Caco-2 (cell line): ENCODE results near the gene NFATC2. TPM values are rescaled to one million over a fixed set of nuclear protein-coding genes. Genes with fewer than 3 reads are reported as not detected.

ENCODE experiments used
- BruUV-seq: library from RNA; stranded (reverse); fragments of 400-500 nt; replicated peaks from 2 replicates; lab custom pipeline; 2021; lab: Mats Ljungman, UMichigan
- CTCF ChIA-PET: fragments of 300-600 bp; sonication (Branson Sonifier 250); formaldehyde crosslinking; loops from one replicate; lab custom pipeline; 2022; ENCODE audit warnings: antibody characterized with exemption; lab: Charles Lee
- POLR2A ChIA-PET: fragments of 300-600 bp; sonication (Branson Sonifier 250); formaldehyde crosslinking; loops from one replicate; lab custom pipeline; 2022; ENCODE audit warnings: antibody characterized with exemption; lab: Charles Lee
- DNase-seq, 2 experiments: peaks; one replicate each; pipeline versions ENCODE4 v3.0.0 to v3.0.0-alpha.2; 2020 to 2022
- H3K27me3 ChIP-seq: replicated peaks from 2 replicates; pipeline ENCODE4 v1.6.0; 2011; ENCODE audit warnings: low read length; ENCODE audit not compliant: control insufficient read depth, insufficient read depth
- H3K36me3 ChIP-seq: 2 replicates; pipeline ENCODE4 v1.5.1; 2011; ENCODE audit warnings: low read length; ENCODE audit not compliant: control insufficient read depth, insufficient read depth
- H3K4me1 ChIP-seq: fragments of 250-450 bp; sonication (Bioruptor Pico); 2 replicates; pipeline ENCODE4 v1.5.1; 2020; ENCODE audit warnings: mild to moderate bottlenecking
- H3K4me3 ChIP-seq: 2 replicates; pipeline ENCODE4 v1.5.1; 2011; ENCODE audit warnings: low read depth, mild to moderate bottlenecking, control low read depth, low read length
- H3K9me3 ChIP-seq: fragments of 250-450 bp; sonication (Bioruptor Pico); 2 replicates; pipeline ENCODE4 v1.5.1; 2020; ENCODE audit warnings: mild to moderate bottlenecking, moderate library complexity
- H3K27ac Mint-ChIP-seq: one replicate; pipeline ENCODE4 v1.8.0; 2022; ENCODE audit warnings: mixed read lengths; ENCODE audit not compliant: unreplicated experiment
- H3K27me3 Mint-ChIP-seq: one replicate; pipeline ENCODE4 v1.8.0; 2022; ENCODE audit warnings: mixed read lengths; ENCODE audit not compliant: insufficient read depth, unreplicated experiment
- H3K36me3 Mint-ChIP-seq: one replicate; pipeline ENCODE4 v1.8.0; 2022; ENCODE audit warnings: mild to moderate bottlenecking, mixed read lengths; ENCODE audit not compliant: insufficient read depth, unreplicated experiment
- H3K4me1 Mint-ChIP-seq: one replicate; pipeline ENCODE4 v1.8.0; 2022; ENCODE audit warnings: low read depth, mixed read lengths; ENCODE audit not compliant: unreplicated experiment
- H3K4me3 Mint-ChIP-seq: one replicate; pipeline ENCODE4 v1.8.0; 2022; ENCODE audit warnings: mild to moderate bottlenecking, moderate library complexity, mixed read lengths; ENCODE audit not compliant: unreplicated experiment
- H3K9me3 Mint-ChIP-seq: one replicate; pipeline ENCODE4 v1.8.0; 2022; ENCODE audit warnings: mixed read lengths; ENCODE audit not compliant: unreplicated experiment
- intact Hi-C: fragments of 100-400 bp; cut with micrococcal nuclease; formaldehyde crosslinking; loops from one replicate; pipeline ENCODE4 v1.10.0; 2022; ENCODE audit not compliant: unreplicated experiment
- total RNA-seq: library from RNA; stranded (reverse); gene quantifications from 2 replicates; pipeline ENCODE4 v1.2.3, GENCODE V29; 2022
- TF ChIP-seq, protein P1 (sequence below), 2 experiments: fragments of 200-600 bp in 1 of 2; IDR thresholded peaks; 1 replicate in 1 of 2; 2 replicates in 1 of 2; pipeline versions ENCODE4 v1.5.1 to v1.8.0; 2011 to 2022; ENCODE audit warnings: antibody characterized with exemption in 1 of 2, control low read depth in 1 of 2, inconsistent platforms in 1 of 2, low read depth in 1 of 2, low read length in 1 of 2, mild to moderate bottlenecking in 1 of 2, moderate library complexity in 1 of 2; ENCODE audit not compliant: insufficient read depth in 1 of 2, severe bottlenecking in 1 of 2, unreplicated experiment in 1 of 2

Gene NFATC2
- total RNA-seq, 1 experiment from 2014 or later, result 20.8 TPM

DNA sequence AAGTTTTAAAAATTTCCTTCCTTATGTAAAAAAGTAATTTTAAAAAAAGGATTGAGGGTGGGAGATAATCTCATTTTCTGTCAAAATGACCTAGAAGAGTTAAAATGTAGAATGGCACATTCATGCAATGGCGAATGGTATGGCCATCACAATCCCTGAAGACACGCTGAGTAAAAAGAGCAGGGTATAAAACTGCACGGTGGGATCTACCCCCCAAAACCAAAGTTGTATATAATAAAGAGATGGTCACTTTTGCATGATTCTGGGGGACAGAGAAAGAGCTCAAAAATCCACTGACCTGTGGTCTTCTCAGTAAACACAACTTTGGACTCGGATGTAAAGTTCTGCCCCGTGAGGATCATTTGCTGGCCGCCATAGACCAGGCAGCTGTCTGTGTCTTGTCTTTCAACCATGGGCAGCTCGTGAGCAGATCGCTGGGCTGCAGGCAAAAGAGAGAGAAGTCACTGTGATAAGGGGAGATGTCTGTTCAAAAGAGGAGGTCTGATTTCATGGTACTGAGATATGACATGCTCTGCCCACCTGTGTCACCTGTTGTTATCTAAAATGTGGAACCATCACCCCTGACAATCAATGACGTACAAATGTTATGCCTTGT is 88.2 kb downstream of the NFATC2 start:
- CTCF ChIA-PET, result no interaction called here
- no peaks in the 10 kb centered on the region for H3K9me3 ChIP-seq
- Mint-ChIP-seq H3K36me3 (peaks cover 20% of the 10 kb centered on the region), H3K4me3 (no peak overlapping the region), H3K27ac (no peak overlapping the region), H3K9me3 (peaks cover 14% of the 10 kb centered on the region), H3K27me3 (no peaks in the 10 kb centered on the region), H3K4me1 (no peaks in the 10 kb centered on the region)
- H3K27me3 ChIP-seq, result no peaks in the 10 kb centered on the region
- DNase-seq, result peak in 1 of 2 experiments; percentile 26
- no peaks in the 10 kb centered on the region for H3K4me1 ChIP-seq
- intact Hi-C loops, result no loop called here
- no peak overlapping the region for H3K4me3 ChIP-seq
- POLR2A ChIA-PET, result no interaction called here
- peaks cover 8% of the 10 kb centered on the region for H3K36me3 ChIP-seq
- no TSS peak for BruUV-seq
- TF ChIP-seq, protein P1, sequence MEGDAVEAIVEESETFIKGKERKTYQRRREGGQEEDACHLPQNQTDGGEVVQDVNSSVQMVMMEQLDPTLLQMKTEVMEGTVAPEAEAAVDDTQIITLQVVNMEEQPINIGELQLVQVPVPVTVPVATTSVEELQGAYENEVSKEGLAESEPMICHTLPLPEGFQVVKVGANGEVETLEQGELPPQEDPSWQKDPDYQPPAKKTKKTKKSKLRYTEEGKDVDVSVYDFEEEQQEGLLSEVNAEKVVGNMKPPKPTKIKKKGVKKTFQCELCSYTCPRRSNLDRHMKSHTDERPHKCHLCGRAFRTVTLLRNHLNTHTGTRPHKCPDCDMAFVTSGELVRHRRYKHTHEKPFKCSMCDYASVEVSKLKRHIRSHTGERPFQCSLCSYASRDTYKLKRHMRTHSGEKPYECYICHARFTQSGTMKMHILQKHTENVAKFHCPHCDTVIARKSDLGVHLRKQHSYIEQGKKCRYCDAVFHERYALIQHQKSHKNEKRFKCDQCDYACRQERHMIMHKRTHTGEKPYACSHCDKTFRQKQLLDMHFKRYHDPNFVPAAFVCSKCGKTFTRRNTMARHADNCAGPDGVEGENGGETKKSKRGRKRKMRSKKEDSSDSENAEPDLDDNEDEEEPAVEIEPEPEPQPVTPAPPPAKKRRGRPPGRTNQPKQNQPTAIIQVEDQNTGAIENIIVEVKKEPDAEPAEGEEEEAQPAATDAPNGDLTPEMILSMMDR (IDR thresholded peaks at IDR 0.05; ENCODE audit: insufficient read depth in 1 of 2, low read depth in 1 of 2, low read length in 1 of 2, severe bottlenecking in 1 of 2, unreplicated experiment in 1 of 2), result no peak

DNA sequence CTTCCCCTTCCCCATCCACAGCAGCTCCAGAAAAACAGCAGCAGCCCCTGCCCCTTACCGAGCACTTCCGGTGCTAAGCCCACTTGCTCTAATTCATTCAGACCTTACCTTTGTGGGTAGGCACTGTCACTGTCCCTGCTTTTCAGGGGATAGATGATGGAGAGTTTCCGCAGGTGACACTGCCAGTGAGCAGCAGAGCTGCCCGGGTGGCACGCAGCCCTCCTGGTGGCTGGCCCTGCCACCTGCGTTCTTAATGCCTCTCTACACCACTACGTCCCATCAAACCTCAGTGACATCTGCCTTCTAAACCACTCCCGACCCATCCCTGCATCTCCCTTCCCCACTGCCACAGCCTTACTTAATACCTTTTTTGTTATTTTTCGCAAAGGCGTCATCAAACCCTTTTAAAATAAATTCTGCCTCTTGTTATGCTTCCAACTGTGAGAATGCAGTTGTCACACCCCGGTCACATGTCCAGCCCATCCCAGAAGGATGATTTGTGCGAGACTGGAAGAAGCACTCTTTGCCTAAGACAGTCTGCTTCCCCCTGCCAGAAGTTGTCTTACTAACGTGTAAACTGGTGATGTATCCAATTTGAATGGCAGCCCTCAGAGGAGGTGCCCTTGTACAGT is 89.7 kb downstream of the NFATC2 start:
- CTCF ChIA-PET, result no interaction called here
- Mint-ChIP-seq H3K4me3 (no peak overlapping the region), H3K4me1 (peaks cover 10% of the 10 kb centered on the region), H3K36me3 (peaks cover 19% of the 10 kb centered on the region), H3K27ac (no peak overlapping the region), H3K27me3 (no peaks in the 10 kb centered on the region), H3K9me3 (peaks cover 14% of the 10 kb centered on the region)
- POLR2A ChIA-PET, result no interaction called here
- peak in 1 of 2 experiments; percentile 22 for DNase-seq
- intact Hi-C loops, result no loop called here
- TF ChIP-seq, protein P1 (IDR thresholded peaks at IDR 0.05; ENCODE audit: insufficient read depth in 1 of 2, low read depth in 1 of 2, low read length in 1 of 2, severe bottlenecking in 1 of 2, unreplicated experiment in 1 of 2), result no peak
- Histone ChIP-seq H3K4me1 (peaks cover 6% of the 10 kb centered on the region), H3K4me3 (no peak overlapping the region), H3K36me3 (peaks cover 8% of the 10 kb centered on the region), H3K9me3 (no peaks in the 10 kb centered on the region), H3K27me3 (no peaks in the 10 kb centered on the region)
- BruUV-seq, result no TSS peak

DNA sequence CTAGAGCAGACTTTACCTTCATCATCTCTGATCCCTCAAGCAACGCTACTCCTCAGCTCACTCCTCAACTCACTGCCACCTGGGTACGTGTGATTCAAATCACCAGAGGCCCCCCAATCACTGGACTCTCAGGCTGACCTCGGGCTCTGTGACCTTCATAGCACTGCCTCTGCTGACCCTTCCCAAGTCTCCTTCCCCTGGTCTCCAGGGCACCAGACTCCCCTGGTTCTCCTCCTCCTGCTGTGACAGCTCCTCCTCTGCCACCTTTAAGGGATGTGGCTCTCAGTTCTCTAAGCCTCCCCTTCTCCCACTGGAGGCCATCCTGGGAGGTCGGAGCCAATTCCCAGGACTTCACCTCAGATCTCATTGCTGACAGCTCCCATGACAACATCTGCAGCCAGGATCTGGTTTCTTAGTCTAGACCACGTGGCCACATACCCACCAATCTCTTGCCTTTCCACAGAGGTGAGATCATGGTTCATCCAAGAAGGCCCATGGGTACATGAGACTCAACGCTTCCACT is 90.4 kb downstream of the NFATC2 start:
- DNase-seq, result no peak
- Histone ChIP-seq H3K27me3 (no peaks in the 10 kb centered on the region), H3K4me3 (no peak overlapping the region), H3K4me1 (peaks cover 13% of the 10 kb centered on the region), H3K36me3 (peaks cover 8% of the 10 kb centered on the region), H3K9me3 (no peaks in the 10 kb centered on the region)
- ChIA-PET CTCF (no interaction called here), POLR2A (no interaction called here)
- Mint-ChIP-seq H3K27me3 (no peaks in the 10 kb centered on the region), H3K36me3 (peaks cover 19% of the 10 kb centered on the region), H3K9me3 (peaks cover 14% of the 10 kb centered on the region), H3K4me3 (no peak overlapping the region), H3K27ac (no peak overlapping the region), H3K4me1 (peaks cover 16% of the 10 kb centered on the region)
- TF ChIP-seq, protein P1 (IDR thresholded peaks at IDR 0.05; ENCODE audit: insufficient read depth in 1 of 2, low read depth in 1 of 2, low read length in 1 of 2, severe bottlenecking in 1 of 2, unreplicated experiment in 1 of 2), result no peak
- BruUV-seq, result no TSS peak
- intact Hi-C loops, result no loop called here
